ENCODE data around the gene LYPD1. TPM values are rescaled to one million over a fixed set of nuclear protein-coding genes. Genes with fewer than 3 reads are reported as not detected.

Gene LYPD1
- total and polyA plus RNA-seq, 2 donors from 2014 or later, result 4.7 to 11.1 TPM

DNA sequence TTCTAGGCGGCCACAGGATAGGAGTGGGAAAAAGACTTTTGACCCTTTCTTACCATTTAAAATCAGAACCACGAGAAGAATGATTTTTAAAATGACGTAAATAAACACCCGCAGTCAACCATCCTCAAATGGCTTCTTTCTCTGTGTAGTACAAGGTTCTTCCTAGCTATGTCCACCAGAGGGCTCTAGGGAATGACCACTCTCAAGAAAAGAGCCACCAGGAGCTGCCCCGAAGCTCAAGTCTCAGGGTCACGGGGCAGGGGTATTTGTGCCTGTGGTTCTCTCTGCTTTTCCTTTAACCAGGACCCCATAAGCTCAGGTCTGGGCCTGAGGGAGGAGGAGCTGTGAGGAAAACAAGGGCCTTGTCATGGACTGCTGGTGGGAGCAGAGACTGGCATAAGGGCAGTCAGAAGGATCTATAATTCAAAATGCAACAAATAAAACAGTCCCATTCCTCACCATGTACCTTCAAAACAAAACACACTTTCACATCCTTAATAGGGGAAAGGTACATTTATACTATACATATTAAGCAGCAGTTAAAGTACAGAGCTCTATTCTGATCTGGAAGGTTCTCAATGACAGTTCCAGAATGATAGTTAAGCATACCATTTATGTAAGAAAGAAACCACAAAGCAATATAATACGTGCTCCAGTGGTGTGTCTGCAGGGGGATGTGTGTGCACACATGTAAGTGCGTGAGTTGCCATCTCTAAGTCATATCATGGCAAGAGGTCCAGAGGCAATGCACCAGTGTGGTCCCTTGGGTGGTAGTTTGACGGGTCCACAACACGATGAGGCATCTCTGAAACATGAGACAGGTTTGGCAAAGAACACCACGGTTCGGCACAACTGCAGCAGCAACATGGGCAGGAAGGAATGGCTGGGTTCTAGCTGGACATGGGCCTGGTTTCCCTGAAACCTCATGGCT, 18.6 kb downstream of the LYPD1 start:
- intact Hi-C loops (cut with DNase I), result no loop called here
- Histone ChIP-seq H3K4me1 (ENCODE audit: control insufficient read depth in 2 of 3, insufficient read depth in 2 of 3, low read depth in 1 of 3, low read length in 3 of 3) (no peaks in the 10 kb centered on the region), H3K27ac (ENCODE audit: low read depth in 2 of 2, low read length in 2 of 2) (no peak overlapping the region), H3K4me3 (ENCODE audit: low read length in 3 of 3) (no peak overlapping the region), H3K9ac (ENCODE audit: low read length in 3 of 3) (no peak overlapping the region), H3K9me3 (ENCODE audit: control insufficient read depth in 2 of 3, insufficient read depth in 1 of 3, low read length in 3 of 3) (no peaks in the 10 kb centered on the region), H3K36me3 (ENCODE audit: control insufficient read depth in 2 of 3, insufficient read depth in 3 of 3, low read length in 3 of 3) (no peaks in the 10 kb centered on the region), H3K27me3 (ENCODE audit: control insufficient read depth, insufficient read depth, low read length) (no peaks in the 10 kb centered on the region)
- TF ChIP-seq, protein P1, sequence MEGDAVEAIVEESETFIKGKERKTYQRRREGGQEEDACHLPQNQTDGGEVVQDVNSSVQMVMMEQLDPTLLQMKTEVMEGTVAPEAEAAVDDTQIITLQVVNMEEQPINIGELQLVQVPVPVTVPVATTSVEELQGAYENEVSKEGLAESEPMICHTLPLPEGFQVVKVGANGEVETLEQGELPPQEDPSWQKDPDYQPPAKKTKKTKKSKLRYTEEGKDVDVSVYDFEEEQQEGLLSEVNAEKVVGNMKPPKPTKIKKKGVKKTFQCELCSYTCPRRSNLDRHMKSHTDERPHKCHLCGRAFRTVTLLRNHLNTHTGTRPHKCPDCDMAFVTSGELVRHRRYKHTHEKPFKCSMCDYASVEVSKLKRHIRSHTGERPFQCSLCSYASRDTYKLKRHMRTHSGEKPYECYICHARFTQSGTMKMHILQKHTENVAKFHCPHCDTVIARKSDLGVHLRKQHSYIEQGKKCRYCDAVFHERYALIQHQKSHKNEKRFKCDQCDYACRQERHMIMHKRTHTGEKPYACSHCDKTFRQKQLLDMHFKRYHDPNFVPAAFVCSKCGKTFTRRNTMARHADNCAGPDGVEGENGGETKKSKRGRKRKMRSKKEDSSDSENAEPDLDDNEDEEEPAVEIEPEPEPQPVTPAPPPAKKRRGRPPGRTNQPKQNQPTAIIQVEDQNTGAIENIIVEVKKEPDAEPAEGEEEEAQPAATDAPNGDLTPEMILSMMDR (IDR thresholded peaks at IDR 0.05; ENCODE audit: borderline replicate concordance, extremely low read depth, insufficient read depth), result peak; percentile 51
- FAIRE-seq (peak; percentile 8), DNase-seq (peak in 2 of 5 donors; percentile 44 to 85)

GRCh38 chr2:132646540-132647108, 23.4 kb downstream of the LYPD1 start:
- no peak overlapping the region for H3K9ac ChIP-seq (ENCODE audit: low read length in 3 of 3)
- FAIRE-seq (no peak), DNase-seq (no peak)
- H3K4me1 ChIP-seq (ENCODE audit: control insufficient read depth in 2 of 3, insufficient read depth in 2 of 3, low read depth in 1 of 3, low read length in 3 of 3), result no peaks in the 10 kb centered on the region
- intact Hi-C loops (cut with DNase I), result no loop called here
- H3K27me3 ChIP-seq (ENCODE audit: control insufficient read depth, insufficient read depth, low read length), result no peaks in the 10 kb centered on the region
- H3K36me3 ChIP-seq (ENCODE audit: control insufficient read depth in 2 of 3, insufficient read depth in 3 of 3, low read length in 3 of 3), result no peaks in the 10 kb centered on the region
- no peaks in the 10 kb centered on the region for H3K9me3 ChIP-seq (ENCODE audit: control insufficient read depth in 2 of 3, insufficient read depth in 1 of 3, low read length in 3 of 3)
- no peak overlapping the region for H3K27ac ChIP-seq (ENCODE audit: low read depth in 2 of 2, low read length in 2 of 2)
- no peak overlapping the region for H3K4me3 ChIP-seq (ENCODE audit: low read length in 3 of 3)
- TF ChIP-seq, protein P1 (IDR thresholded peaks at IDR 0.05; ENCODE audit: borderline replicate concordance, extremely low read depth, insufficient read depth), result no peak

GRCh38 chr2:132645722-132646539, 24.1 kb downstream of the LYPD1 start:
- FAIRE-seq (no peak), DNase-seq (no peak)
- intact Hi-C loops (cut with DNase I), result no loop called here
- H3K27me3 ChIP-seq (ENCODE audit: control insufficient read depth, insufficient read depth, low read length), result no peaks in the 10 kb centered on the region
- no peak overlapping the region for H3K9ac ChIP-seq (ENCODE audit: low read length in 3 of 3)
- TF ChIP-seq, protein P1 (IDR thresholded peaks at IDR 0.05; ENCODE audit: borderline replicate concordance, extremely low read depth, insufficient read depth), result no peak
- no peaks in the 10 kb centered on the region for H3K36me3 ChIP-seq (ENCODE audit: control insufficient read depth in 2 of 3, insufficient read depth in 3 of 3, low read length in 3 of 3)
- H3K9me3 ChIP-seq (ENCODE audit: control insufficient read depth in 2 of 3, insufficient read depth in 1 of 3, low read length in 3 of 3), result no peaks in the 10 kb centered on the region
- no peak overlapping the region for H3K27ac ChIP-seq (ENCODE audit: low read depth in 2 of 2, low read length in 2 of 2)
- no peaks in the 10 kb centered on the region for H3K4me1 ChIP-seq (ENCODE audit: control insufficient read depth in 2 of 3, insufficient read depth in 2 of 3, low read depth in 1 of 3, low read length in 3 of 3)
- no peak overlapping the region for H3K4me3 ChIP-seq (ENCODE audit: low read length in 3 of 3)

Measured in kidney (tissue), 14 donors.